IMR-90 (cell line): ENCODE measurements around the gene EIF1B. TPM values are rescaled to one million over a fixed set of nuclear protein-coding genes. Genes with fewer than 3 reads are reported as not detected.

Source experiments
- ATAC-seq: fragments of 200-7000 bp; cut with Tn5 transposase; 2 replicates; pipeline ENCODE4 v1.9.1; 2020; ENCODE audit warnings: low read depth, mild to moderate bottlenecking, moderate library complexity
- BruUV-seq: library from RNA; stranded (reverse); fragments of 400-500 nt; replicated peaks from 2 replicates; lab custom pipeline; 2021; lab: Mats Ljungman, UMichigan
- CTCF ChIA-PET: fragments of 300-600 bp; formaldehyde crosslinking; extraction: SDS; loops from one replicate; lab custom pipeline; 2021; ENCODE audit warnings: antibody characterized with exemption; lab: Yijun Ruan, JAX
- POLR2A ChIA-PET: fragments of 300-600 bp; sonication (Branson Sonifier 250); formaldehyde crosslinking; loops from one replicate; lab custom pipeline; 2022; ENCODE audit warnings: antibody characterized with exemption; ENCODE audit not compliant: unreplicated experiment; lab: Charles Lee
- DNase-seq: peaks from one replicate; pipeline ENCODE4 v3.0.0; 2013
- H2AFZ ChIP-seq: replicated peaks from 2 replicates; pipeline ENCODE3; 2013; ENCODE audit warnings: low read length, mild to moderate bottlenecking; ENCODE audit not compliant: poor library complexity
- H2AK5ac ChIP-seq: 2 replicates; pipeline ENCODE4 v1.6.1; 2013; ENCODE audit warnings: low read depth, low read length, inconsistent platforms
- H2AK9ac ChIP-seq: replicated peaks from 2 replicates; pipeline ENCODE3; 2013; ENCODE audit warnings: mild to moderate bottlenecking, low read depth, low read length, moderate library complexity; ENCODE audit not compliant: poor library complexity
- H2BK120ac ChIP-seq: 2 replicates; pipeline ENCODE4 v1.6.1; 2013; ENCODE audit warnings: low read depth, low read length, inconsistent platforms
- H2BK15ac ChIP-seq: 3 replicates; pipeline ENCODE4 v1.6.1; 2013; ENCODE audit warnings: low read depth, low read length, inconsistent platforms
- H2BK20ac ChIP-seq: 2 replicates; pipeline ENCODE4 v1.6.1; 2013; ENCODE audit warnings: low read depth, mild to moderate bottlenecking, inconsistent platforms, low read length, moderate library complexity
- H2BK5ac ChIP-seq: 2 replicates; pipeline ENCODE4 v1.6.1; 2013; ENCODE audit warnings: mild to moderate bottlenecking, low read depth, low read length, inconsistent platforms; ENCODE audit not compliant: poor library complexity, severe bottlenecking
- H3K14ac ChIP-seq: replicated peaks from 2 replicates; pipeline ENCODE4 v1.6.1; 2013; ENCODE audit warnings: low read depth, low read length, inconsistent platforms
- H3K18ac ChIP-seq: 2 replicates; pipeline ENCODE4 v1.6.1; 2013; ENCODE audit warnings: low read depth, low read length, control low read depth
- H3K23ac ChIP-seq: 2 replicates; pipeline ENCODE4 v1.6.1; 2013; ENCODE audit warnings: low read depth, low read length, inconsistent platforms
- H3K27ac ChIP-seq: 2 replicates; pipeline ENCODE4 v1.5.1; 2013; ENCODE audit warnings: mild to moderate bottlenecking, control low read depth, low read length; ENCODE audit not compliant: insufficient read depth
- H3K27me3 ChIP-seq: 2 replicates; pipeline ENCODE4 v1.6.1; 2013; ENCODE audit warnings: low read length; ENCODE audit not compliant: control insufficient read depth, insufficient read depth
- H3K36me3 ChIP-seq: 2 replicates; pipeline ENCODE4 v1.6.1; 2013; ENCODE audit warnings: low read length, mixed read lengths; ENCODE audit not compliant: control insufficient read depth, insufficient read depth
- H3K4ac ChIP-seq: 2 replicates; pipeline ENCODE4 v1.6.1; 2013; ENCODE audit warnings: low read depth, low read length, inconsistent platforms
- H3K4me1 ChIP-seq: 2 replicates; pipeline ENCODE4 v1.6.1; 2013; ENCODE audit warnings: low read length, mixed read lengths; ENCODE audit not compliant: control insufficient read depth, insufficient read depth
- H3K4me2 ChIP-seq: 2 replicates; pipeline ENCODE4 v1.6.1; 2013; ENCODE audit warnings: low read depth, mild to moderate bottlenecking, control low read depth, low read length, moderate library complexity
- H3K4me3 ChIP-seq: 2 replicates; pipeline ENCODE4 v1.5.1; 2013; ENCODE audit warnings: low read depth, mild to moderate bottlenecking, control low read depth, low read length, moderate library complexity; ENCODE audit not compliant: insufficient read depth
- H3K56ac ChIP-seq: 2 replicates; pipeline ENCODE4 v1.6.1; 2013; ENCODE audit warnings: low read length, inconsistent platforms; ENCODE audit not compliant: insufficient read depth; ENCODE audit errors: extremely low read depth
- H3K79me1 ChIP-seq, 2 experiments: 2 replicates each; pipeline ENCODE4 v1.6.1; 2013; ENCODE audit warnings: low read length in 2 of 2, inconsistent platforms in 1 of 2, low read depth in 1 of 2
- H3K9ac ChIP-seq: 2 replicates; pipeline ENCODE4 v1.6.1; 2013; ENCODE audit warnings: low read depth, low read length, control low read depth
- H3K9me1 ChIP-seq: 2 replicates; pipeline ENCODE4 v1.6.1; 2013; ENCODE audit warnings: low read length, inconsistent platforms; ENCODE audit not compliant: insufficient read depth
- H3K9me3 ChIP-seq: 2 replicates; pipeline ENCODE4 v1.6.1; 2013; ENCODE audit warnings: low read length; ENCODE audit not compliant: control insufficient read depth, insufficient read depth
- H4K20me1 ChIP-seq: 2 replicates; pipeline ENCODE4 v1.6.1; 2013; ENCODE audit warnings: low read length, inconsistent platforms; ENCODE audit not compliant: insufficient read depth
- H4K5ac ChIP-seq: 2 replicates; pipeline ENCODE4 v1.6.1; 2013; ENCODE audit warnings: mild to moderate bottlenecking, low read depth, low read length, control low read depth
- H4K8ac ChIP-seq, 2 experiments: 2 replicates each; pipeline ENCODE4 v1.6.1; 2013; ENCODE audit warnings: low read depth in 2 of 2, low read length in 2 of 2, control low read depth in 1 of 2, inconsistent platforms in 1 of 2
- H4K91ac ChIP-seq: 2 replicates; pipeline ENCODE4 v1.6.1; 2013; ENCODE audit warnings: low read depth, low read length, inconsistent platforms; ENCODE audit not compliant: insufficient read depth
- BHLHE40 ChIP-seq: fragments of 150-350 bp; IDR thresholded peaks from 2 replicates; pipeline ENCODE4 v1.6.1; 2016; ENCODE audit warnings: mild to moderate bottlenecking, low read depth, low read length
- CEBPB ChIP-seq: IDR thresholded peaks from 2 replicates; pipeline ENCODE4 v1.6.1; 2012; ENCODE audit warnings: low read depth, low read length, improper control_type of control experiment
- CHD1 ChIP-seq: IDR thresholded peaks from 2 replicates; pipeline ENCODE4 v1.6.1; 2012; ENCODE audit warnings: low read depth, low read length, improper control_type of control experiment
- FOS ChIP-seq: fragments of 150-350 bp; IDR thresholded peaks from 2 replicates; pipeline ENCODE4 v1.6.1; 2016; ENCODE audit warnings: low read depth, low read length
- MAFK ChIP-seq: IDR thresholded peaks from 2 replicates; pipeline ENCODE4 v1.6.1; 2012; ENCODE audit warnings: low read depth, low read length, improper control_type of control experiment
- MAZ ChIP-seq: IDR thresholded peaks from 2 replicates; pipeline ENCODE4 v1.6.1; 2012; ENCODE audit warnings: low read depth, mild to moderate bottlenecking, low read length, improper control_type of control experiment, moderate library complexity, borderline replicate concordance
- MXI1 ChIP-seq: IDR thresholded peaks from 2 replicates; pipeline ENCODE4 v1.6.1; 2012; ENCODE audit warnings: low read depth, mild to moderate bottlenecking, low read length, moderate library complexity, borderline replicate concordance
- NFE2L2 ChIP-seq: fragments of 150-350 bp; IDR thresholded peaks from 2 replicates; pipeline ENCODE4 v1.6.1; 2016; ENCODE audit warnings: low read depth, mild to moderate bottlenecking, low read length
- POLR2A ChIP-seq: IDR thresholded peaks from 2 replicates; pipeline ENCODE4 v1.6.1; 2012; ENCODE audit warnings: mild to moderate bottlenecking, low read depth, low read length
- RAD21 ChIP-seq: IDR thresholded peaks from 2 replicates; pipeline ENCODE4 v1.6.1; 2012; ENCODE audit warnings: low read length, improper control_type of control experiment
- RCOR1 ChIP-seq: IDR thresholded peaks from 2 replicates; pipeline ENCODE4 v1.6.1; 2012; ENCODE audit warnings: mild to moderate bottlenecking, low read length, improper control_type of control experiment; ENCODE audit not compliant: insufficient replicate concordance
- SMC3 ChIP-seq: fragments of 150-350 bp; IDR thresholded peaks from 2 replicates; pipeline ENCODE4 v1.6.1; 2016; ENCODE audit warnings: low read depth, mild to moderate bottlenecking, antibody characterized with exemption, low read length, moderate library complexity
- WGBS, 2 experiments: methylation state at CpG; one replicate each; pipeline versions ENCODE4 v1.1.5 to v1.1.7; 2013; ENCODE audit warnings: missing lambda C conversion rate in 2 of 2; ENCODE audit not compliant: insufficient read length in 1 of 2; ENCODE audit errors: extremely low coverage in 2 of 2; 5-methylcytosine and 5-hydroxymethylcytosine counted together
- dilution Hi-C: fragments of 300-500 bp; cut with HindIII; formaldehyde crosslinking; loops from one replicate; pipeline ENCODE4 v1.14.3; 2018; ENCODE audit warnings: low sequenced_read_pairs; ENCODE audit not compliant: unreplicated experiment
- in situ Hi-C: fragments of 300-500 bp; cut with MboI; formaldehyde crosslinking; loops from 3 replicates; pipeline ENCODE4 v1.14.3; 2019; ENCODE audit warnings: low sequenced_read_pairs, inconsistent platforms, mixed read lengths
- intact Hi-C: fragments of 100-400 bp; cut with micrococcal nuclease; formaldehyde crosslinking; loops from 2 replicates; pipeline ENCODE4 v1.10.0; 2022
- polyA plus RNA-seq, 3 experiments: library from polyadenylated mRNA; depleted of rRNA; stranded (reverse); fragments of >200 nt; gene quantifications; 2 replicates each; pipeline ENCODE4 v1.2.3, GENCODE V29; 2012; ENCODE audit warnings: low replicate concordance in 1 of 3
- total RNA-seq: library from RNA; depleted of rRNA; stranded (reverse); fragments of >200 nt; gene quantifications from 2 replicates; pipeline ENCODE4 v1.2.3, GENCODE V29; 2012
- TF ChIP-seq, protein P1 (sequence below): fragments of 150-350 bp; IDR thresholded peaks from 2 replicates; pipeline ENCODE4 v1.6.1; 2017; ENCODE audit warnings: mild to moderate bottlenecking, antibody characterized with exemption, low read length, low read depth
- TF ChIP-seq, protein P2 (sequence below): conservative IDR thresholded peaks from 2 replicates; pipeline ENCODE4 v1.5.1; 2012; ENCODE audit warnings: mild to moderate bottlenecking, low read depth, low read length, improper control_type of control experiment
- TF ChIP-seq, protein P3 (sequence below): fragments of 150-350 bp; IDR thresholded peaks from 2 replicates; pipeline ENCODE4 v1.6.1; 2016; ENCODE audit warnings: low read depth, mild to moderate bottlenecking, low read length, moderate library complexity, borderline replicate concordance

The EIF1B gene
- total and polyA plus RNA-seq, 2 of the 4 experiments (the other 2 are of a cell fraction), result 11.3 to 25.9 TPM

DNA sequence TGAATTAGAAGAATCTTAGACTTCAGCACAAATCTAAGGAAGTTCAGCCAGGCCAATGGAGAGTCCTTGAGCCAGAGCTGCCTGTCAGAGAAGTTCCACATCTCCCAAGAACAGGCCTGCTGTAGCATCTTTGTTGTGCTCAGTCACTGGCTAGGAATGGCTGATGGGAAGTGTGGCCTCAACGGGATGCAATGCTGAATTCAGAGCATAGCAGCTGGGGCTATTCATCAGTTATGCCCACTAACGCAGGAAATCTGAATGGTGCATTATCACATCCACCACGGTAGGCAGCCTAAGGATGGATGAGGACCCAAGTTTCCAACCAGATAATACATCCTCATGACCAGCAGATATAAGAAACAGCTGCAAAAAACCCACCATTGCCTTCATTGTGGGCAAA lies 3.2 kb upstream of the EIF1B start:
- Histone ChIP-seq H4K8ac (no peak overlapping the region), H3K79me1 (peaks cover 4 to 10% of the 10 kb centered on the region in 2 experiments; a peak in 3 of 4 replicates), H3K9ac (no peak overlapping the region), H2BK5ac (peak overlapping the region; percentile 3), H2BK20ac (no peak overlapping the region), H2BK15ac (no peak overlapping the region), H3K4me3 (no peak overlapping the region), H2BK120ac (no peak overlapping the region), H3K9me1 (peaks cover 5% of the 10 kb centered on the region; the same call in 1 of the 2 replicates), H4K5ac (no peak overlapping the region; the same call in 1 of the 2 replicates), H3K56ac (no peak overlapping the region), H3K14ac (no peak overlapping the region), H3K4ac (no peak overlapping the region), H2AK5ac (no peak overlapping the region), H3K23ac (no peak overlapping the region), H3K27me3 (no peaks in the 10 kb centered on the region), H4K20me1 (no peaks in the 10 kb centered on the region), H2AK9ac (no peak overlapping the region), H3K9me3 (no peaks in the 10 kb centered on the region), H4K91ac (no peak overlapping the region), H3K4me2 (no peak overlapping the region), H3K27ac (no peak overlapping the region), H2AFZ (no peak overlapping the region), H3K4me1 (0 out of 2 replicates have a peak, but pooled peaks cover 2% of the 10 kb centered on the region), H3K36me3 (no peaks in the 10 kb centered on the region), H3K18ac (no peak overlapping the region)
- TF ChIP-seq MXI1, result no peak
- TF ChIP-seq MAFK, result no peak
- no peak for TF ChIP-seq RCOR1
- TF ChIP-seq CHD1, result no peak
- TF ChIP-seq FOS, result no peak
- no peak for TF ChIP-seq POLR2A
- TF ChIP-seq, protein P1, sequence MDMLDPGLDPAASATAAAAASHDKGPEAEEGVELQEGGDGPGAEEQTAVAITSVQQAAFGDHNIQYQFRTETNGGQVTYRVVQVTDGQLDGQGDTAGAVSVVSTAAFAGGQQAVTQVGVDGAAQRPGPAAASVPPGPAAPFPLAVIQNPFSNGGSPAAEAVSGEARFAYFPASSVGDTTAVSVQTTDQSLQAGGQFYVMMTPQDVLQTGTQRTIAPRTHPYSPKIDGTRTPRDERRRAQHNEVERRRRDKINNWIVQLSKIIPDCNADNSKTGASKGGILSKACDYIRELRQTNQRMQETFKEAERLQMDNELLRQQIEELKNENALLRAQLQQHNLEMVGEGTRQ, result no peak
- no peak for TF ChIP-seq RAD21
- TF ChIP-seq CEBPB, result no peak
- TF ChIP-seq SMC3, result no peak
- no peak for TF ChIP-seq MAZ
- no peak for TF ChIP-seq NFE2L2
- TF ChIP-seq, protein P2, sequence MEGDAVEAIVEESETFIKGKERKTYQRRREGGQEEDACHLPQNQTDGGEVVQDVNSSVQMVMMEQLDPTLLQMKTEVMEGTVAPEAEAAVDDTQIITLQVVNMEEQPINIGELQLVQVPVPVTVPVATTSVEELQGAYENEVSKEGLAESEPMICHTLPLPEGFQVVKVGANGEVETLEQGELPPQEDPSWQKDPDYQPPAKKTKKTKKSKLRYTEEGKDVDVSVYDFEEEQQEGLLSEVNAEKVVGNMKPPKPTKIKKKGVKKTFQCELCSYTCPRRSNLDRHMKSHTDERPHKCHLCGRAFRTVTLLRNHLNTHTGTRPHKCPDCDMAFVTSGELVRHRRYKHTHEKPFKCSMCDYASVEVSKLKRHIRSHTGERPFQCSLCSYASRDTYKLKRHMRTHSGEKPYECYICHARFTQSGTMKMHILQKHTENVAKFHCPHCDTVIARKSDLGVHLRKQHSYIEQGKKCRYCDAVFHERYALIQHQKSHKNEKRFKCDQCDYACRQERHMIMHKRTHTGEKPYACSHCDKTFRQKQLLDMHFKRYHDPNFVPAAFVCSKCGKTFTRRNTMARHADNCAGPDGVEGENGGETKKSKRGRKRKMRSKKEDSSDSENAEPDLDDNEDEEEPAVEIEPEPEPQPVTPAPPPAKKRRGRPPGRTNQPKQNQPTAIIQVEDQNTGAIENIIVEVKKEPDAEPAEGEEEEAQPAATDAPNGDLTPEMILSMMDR, result no peak
- TF ChIP-seq, protein P3, sequence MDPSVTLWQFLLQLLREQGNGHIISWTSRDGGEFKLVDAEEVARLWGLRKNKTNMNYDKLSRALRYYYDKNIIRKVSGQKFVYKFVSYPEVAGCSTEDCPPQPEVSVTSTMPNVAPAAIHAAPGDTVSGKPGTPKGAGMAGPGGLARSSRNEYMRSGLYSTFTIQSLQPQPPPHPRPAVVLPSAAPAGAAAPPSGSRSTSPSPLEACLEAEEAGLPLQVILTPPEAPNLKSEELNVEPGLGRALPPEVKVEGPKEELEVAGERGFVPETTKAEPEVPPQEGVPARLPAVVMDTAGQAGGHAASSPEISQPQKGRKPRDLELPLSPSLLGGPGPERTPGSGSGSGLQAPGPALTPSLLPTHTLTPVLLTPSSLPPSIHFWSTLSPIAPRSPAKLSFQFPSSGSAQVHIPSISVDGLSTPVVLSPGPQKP, result no peak
- TF ChIP-seq BHLHE40, result no peak
- peak; percentile 62 for DNase-seq
- dilution Hi-C loops, result no loop called here
- in situ Hi-C loops, result no loop called here
- no CpG with 5 or more reads among the region's 3 CpGs for WGBS, 2 experiments
- intact Hi-C loops, result no loop called here
- no TSS peak for BruUV-seq
- CTCF ChIA-PET, result interaction anchor here (0.9 kb wide), 1 partner anchor 9 kb away, joined by 3 read pairs; no protein-coding TSS in a partner anchor
- POLR2A ChIA-PET, result no interaction called here
- no peak for ATAC-seq
